ENCODE measurements around the gene HMHB1.

Gene HMHB1

DNA sequence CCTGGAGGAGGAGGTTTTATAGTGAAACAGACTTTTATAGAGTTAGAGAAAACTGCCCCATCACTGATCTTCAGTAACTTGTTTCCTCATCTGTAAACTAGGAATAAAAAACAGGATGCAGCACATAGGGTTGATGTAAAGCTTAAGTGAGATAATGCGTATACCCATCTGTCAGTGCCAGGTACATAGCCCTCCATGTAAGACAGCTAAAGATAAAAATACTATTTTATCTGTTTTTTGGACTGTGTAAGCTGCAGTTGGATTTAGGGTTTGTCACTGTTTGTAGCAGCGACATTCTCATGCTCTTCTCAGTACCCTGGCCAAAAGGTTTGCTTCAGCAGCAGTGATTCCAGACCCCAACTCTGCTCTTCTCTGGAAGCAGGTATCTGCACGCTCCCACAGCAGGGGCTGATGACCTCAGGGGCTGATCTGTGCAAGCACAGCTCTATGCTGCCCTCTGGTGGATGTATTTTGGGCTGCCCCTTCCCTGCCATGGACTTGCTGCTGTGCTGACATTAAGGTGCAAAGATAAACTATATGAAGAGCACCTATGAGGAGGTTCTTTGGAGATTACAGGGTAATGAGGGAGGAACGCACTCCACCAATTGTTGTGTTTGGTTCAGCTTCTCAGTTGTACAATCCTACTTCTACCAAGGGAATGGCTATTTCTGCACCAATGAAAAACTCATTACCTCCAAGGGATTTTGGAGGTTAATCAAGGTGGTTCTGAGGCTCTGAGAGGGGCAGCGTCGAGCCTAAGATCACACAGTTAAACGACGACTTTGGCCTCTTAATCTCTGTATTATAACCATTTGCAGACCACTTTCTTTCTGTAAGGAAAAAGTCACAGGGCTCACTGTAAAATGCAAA is 13.1 kb downstream of the HMHB1 start:
- FAIRE-seq: peak; percentile 74
- TF ChIP-seq, protein P1, sequence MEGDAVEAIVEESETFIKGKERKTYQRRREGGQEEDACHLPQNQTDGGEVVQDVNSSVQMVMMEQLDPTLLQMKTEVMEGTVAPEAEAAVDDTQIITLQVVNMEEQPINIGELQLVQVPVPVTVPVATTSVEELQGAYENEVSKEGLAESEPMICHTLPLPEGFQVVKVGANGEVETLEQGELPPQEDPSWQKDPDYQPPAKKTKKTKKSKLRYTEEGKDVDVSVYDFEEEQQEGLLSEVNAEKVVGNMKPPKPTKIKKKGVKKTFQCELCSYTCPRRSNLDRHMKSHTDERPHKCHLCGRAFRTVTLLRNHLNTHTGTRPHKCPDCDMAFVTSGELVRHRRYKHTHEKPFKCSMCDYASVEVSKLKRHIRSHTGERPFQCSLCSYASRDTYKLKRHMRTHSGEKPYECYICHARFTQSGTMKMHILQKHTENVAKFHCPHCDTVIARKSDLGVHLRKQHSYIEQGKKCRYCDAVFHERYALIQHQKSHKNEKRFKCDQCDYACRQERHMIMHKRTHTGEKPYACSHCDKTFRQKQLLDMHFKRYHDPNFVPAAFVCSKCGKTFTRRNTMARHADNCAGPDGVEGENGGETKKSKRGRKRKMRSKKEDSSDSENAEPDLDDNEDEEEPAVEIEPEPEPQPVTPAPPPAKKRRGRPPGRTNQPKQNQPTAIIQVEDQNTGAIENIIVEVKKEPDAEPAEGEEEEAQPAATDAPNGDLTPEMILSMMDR (IDR thresholded peaks at IDR 0.05; ENCODE audit: insufficient read depth, missing control alignments): peak; percentile 97

DNA sequence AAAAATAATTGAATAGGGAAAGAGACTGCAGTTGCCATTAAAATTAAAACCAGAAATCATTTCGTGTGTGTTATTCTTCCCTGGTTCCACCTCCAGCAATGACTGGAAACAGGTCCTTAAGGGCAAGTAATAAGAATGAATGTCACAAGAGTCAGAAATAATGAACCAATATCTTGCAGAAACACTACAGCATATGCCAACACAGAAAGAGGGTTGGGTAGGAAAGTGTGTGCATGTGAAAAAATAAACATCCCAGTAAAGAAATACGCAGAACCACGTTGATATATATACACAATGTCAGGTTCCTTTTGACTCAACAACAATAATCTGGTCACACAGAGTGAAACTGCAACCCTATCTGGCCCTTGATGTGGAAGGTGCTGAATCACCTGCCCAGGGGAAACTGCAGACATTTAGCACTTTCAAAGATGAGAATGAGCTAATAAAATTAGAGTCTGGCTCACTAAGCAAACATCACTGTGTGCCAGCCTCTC is 15.0 kb downstream of the HMHB1 start:
- FAIRE-seq: no peak
- TF ChIP-seq, protein P1 (IDR thresholded peaks at IDR 0.05; ENCODE audit: insufficient read depth, missing control alignments): no peak
- no peak for DNase-seq (ENCODE audit: insufficient read length, low spot score)

More for the DNA sequence above, 13.1 kb downstream of the HMHB1 start:
- DNase-seq (ENCODE audit: insufficient read length, low spot score): peak; percentile 23

DNA sequence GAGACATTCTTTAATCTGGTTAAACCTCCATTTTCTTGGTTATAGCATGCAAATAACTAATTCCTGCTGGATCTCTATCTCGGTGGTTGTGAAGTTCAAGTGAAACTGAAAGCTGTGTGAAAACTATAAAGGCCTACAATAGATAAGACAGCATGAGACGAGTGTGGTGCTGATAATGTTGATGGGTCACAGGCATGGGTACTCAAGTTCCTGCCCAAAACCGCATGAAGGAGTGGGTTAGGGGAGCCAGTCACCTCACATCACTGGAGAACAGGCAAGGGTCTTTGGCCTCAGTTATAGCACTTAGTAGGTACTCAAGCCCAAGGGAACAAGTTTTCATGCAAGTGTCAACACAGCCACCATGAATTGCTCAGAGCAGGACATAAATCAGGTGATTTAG is 16.7 kb downstream of the HMHB1 start:
- TF ChIP-seq, protein P1 (IDR thresholded peaks at IDR 0.05; ENCODE audit: insufficient read depth, missing control alignments): no peak
- DNase-seq (ENCODE audit: insufficient read length, low spot score) (no peak), FAIRE-seq (no peak)

GRCh38 chr5:143833177-143833576 is 21.2 kb downstream of the HMHB1 start:
- no peak for DNase-seq (ENCODE audit: insufficient read length, low spot score)
- FAIRE-seq: no peak
- TF ChIP-seq, protein P1 (IDR thresholded peaks at IDR 0.05; ENCODE audit: insufficient read depth, missing control alignments): no peak

DNA sequence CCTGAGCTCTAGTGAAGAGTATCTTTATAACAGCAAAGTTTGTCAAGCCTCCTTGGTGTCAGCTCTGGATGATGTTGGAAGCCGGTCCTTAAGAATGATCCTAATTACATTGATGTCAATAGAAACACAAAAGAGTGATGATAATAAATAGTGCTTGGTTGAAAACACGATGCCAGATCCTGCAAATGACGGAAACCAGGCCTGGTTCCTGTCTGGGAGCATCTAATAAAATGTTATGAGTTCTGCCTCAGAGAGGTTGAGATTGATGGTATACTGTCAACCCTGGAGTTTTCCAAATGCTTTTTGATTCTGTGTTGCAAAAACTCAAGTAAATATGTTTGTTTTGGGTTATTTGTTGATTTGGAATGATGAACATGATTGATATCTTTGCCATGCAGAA is 23.3 kb downstream of the HMHB1 start:
- no peak for DNase-seq (ENCODE audit: insufficient read length, low spot score)
- TF ChIP-seq, protein P1 (IDR thresholded peaks at IDR 0.05; ENCODE audit: insufficient read depth, missing control alignments): no peak
- no peak for FAIRE-seq

DNA sequence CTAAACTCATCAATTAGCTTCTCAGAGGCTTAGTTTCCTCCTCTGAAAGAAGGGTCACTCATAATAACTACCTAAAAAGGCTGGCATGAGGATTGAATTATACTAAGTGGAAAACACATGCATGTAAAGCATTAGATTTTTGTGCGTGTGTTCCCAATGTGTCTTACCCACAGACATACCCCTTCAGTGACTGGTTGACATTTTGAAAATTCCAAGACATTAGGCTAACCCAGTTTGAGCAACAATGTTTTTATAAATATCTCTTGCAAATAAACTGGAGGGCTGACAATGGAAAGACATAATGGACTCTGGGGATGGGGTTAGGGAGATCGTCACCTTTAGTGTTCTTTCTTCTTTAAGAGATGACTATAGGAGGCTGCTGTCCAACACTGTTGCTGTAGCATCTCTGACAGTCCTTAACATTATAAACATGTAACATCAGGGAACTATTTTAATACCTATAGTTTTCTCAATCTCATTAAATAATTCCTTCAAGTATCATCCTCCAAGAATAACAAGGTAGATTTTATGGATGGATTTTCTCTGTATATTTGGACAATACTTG is 24.3 kb downstream of the HMHB1 start:
- DNase-seq (ENCODE audit: insufficient read length, low spot score): no peak
- TF ChIP-seq, protein P1 (IDR thresholded peaks at IDR 0.05; ENCODE audit: insufficient read depth, missing control alignments): no peak
- FAIRE-seq: no peak

All from D721Med (cell line).